ENCODE measurements around the gene FGF6.

FGF6 gene

DNA sequence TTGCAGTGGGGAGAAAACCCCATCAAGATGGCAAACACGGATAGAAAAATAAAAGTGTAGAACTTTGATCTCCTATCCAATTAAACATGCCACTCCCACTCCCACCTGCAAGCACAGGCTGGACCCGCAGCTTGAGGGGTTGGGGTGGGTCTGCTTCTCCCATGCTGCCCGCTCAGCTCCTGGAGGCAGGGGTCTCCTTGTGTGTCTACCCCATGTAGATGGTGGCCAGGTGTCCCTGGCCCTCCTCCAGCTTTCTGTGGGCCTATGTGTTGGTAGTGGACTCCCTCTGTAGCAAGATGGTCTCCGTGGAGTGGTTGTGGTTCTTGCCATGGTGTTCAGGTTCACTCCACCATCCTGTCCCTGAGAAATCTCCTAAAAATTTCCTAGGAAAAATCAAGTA lies 42.6 kb downstream of the FGF6 start:
- Histone ChIP-seq H3K4me2 (ENCODE audit: low read length) (no peak overlapping the region), H3K27me3 (ENCODE audit: control insufficient read depth, low read length) (peaks cover 12% of the 10 kb centered on the region), H3K4me3 (ENCODE audit: low read length) (no peak overlapping the region), H3K27ac (ENCODE audit: low read depth, low read length) (no peak overlapping the region), H3K9me3 (ENCODE audit: control insufficient read depth, insufficient read depth, low read length) (no peaks in the 10 kb centered on the region), H3F3A (ENCODE audit: control insufficient read depth, insufficient read depth) (no peaks in the 10 kb centered on the region), H3K4me1 (ENCODE audit: control insufficient read depth, low read length) (no peaks in the 10 kb centered on the region), H3K79me2 (ENCODE audit: control insufficient read depth, low read length) (no peaks in the 10 kb centered on the region), H3K9me2 (replicated peaks; ENCODE audit: control insufficient read depth, low read length) (no peaks in the 10 kb centered on the region), H4K20me1 (ENCODE audit: control insufficient read depth, insufficient read depth, low read depth, low read length) (no peaks in the 10 kb centered on the region), H3K36me3 (ENCODE audit: control insufficient read depth, low read length) (no peaks in the 10 kb centered on the region)
- TF ChIP-seq, protein P1, sequence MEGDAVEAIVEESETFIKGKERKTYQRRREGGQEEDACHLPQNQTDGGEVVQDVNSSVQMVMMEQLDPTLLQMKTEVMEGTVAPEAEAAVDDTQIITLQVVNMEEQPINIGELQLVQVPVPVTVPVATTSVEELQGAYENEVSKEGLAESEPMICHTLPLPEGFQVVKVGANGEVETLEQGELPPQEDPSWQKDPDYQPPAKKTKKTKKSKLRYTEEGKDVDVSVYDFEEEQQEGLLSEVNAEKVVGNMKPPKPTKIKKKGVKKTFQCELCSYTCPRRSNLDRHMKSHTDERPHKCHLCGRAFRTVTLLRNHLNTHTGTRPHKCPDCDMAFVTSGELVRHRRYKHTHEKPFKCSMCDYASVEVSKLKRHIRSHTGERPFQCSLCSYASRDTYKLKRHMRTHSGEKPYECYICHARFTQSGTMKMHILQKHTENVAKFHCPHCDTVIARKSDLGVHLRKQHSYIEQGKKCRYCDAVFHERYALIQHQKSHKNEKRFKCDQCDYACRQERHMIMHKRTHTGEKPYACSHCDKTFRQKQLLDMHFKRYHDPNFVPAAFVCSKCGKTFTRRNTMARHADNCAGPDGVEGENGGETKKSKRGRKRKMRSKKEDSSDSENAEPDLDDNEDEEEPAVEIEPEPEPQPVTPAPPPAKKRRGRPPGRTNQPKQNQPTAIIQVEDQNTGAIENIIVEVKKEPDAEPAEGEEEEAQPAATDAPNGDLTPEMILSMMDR (IDR thresholded peaks at IDR 0.05; ENCODE audit: low read depth, low read length, poor library complexity, severe bottlenecking) = no peak
- no peak for TF ChIP-seq EZH2phosphoT487 (IDR thresholded peaks at IDR 0.05; ENCODE audit: borderline replicate concordance, low read length)

DNA sequence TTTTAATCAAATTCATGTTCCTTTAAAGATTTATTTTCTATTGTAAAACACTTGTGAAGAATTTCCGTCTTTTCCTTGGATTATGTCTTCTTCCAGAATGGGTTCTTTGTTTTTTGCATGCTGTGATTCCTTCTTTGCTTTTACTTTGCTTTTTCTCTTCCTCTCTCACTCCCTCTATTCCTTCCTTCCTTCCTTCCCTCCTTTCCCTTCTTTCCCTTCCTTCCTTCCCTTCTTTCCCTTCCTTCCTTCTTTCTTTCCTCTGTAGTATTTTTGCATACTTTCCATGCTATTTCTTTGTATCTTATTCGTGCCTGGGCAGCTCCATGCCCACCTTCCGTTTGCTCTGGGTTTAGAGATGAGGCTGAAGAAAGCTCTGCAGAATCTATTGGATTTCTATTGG lies 44.5 kb downstream of the FGF6 start:
- TF ChIP-seq EZH2phosphoT487 (IDR thresholded peaks at IDR 0.05; ENCODE audit: borderline replicate concordance, low read length) = no peak
- TF ChIP-seq, protein P1 (IDR thresholded peaks at IDR 0.05; ENCODE audit: low read depth, low read length, poor library complexity, severe bottlenecking) = no peak
- Histone ChIP-seq H3F3A (ENCODE audit: control insufficient read depth, insufficient read depth) (no peaks in the 10 kb centered on the region), H3K36me3 (ENCODE audit: control insufficient read depth, low read length) (no peaks in the 10 kb centered on the region), H3K9me2 (replicated peaks; ENCODE audit: control insufficient read depth, low read length) (no peaks in the 10 kb centered on the region), H4K20me1 (ENCODE audit: control insufficient read depth, insufficient read depth, low read depth, low read length) (no peaks in the 10 kb centered on the region), H3K27me3 (ENCODE audit: control insufficient read depth, low read length) (peaks cover 16% of the 10 kb centered on the region), H3K79me2 (ENCODE audit: control insufficient read depth, low read length) (no peaks in the 10 kb centered on the region), H3K9me3 (ENCODE audit: control insufficient read depth, insufficient read depth, low read length) (no peaks in the 10 kb centered on the region), H3K27ac (ENCODE audit: low read depth, low read length) (no peak overlapping the region), H3K4me2 (ENCODE audit: low read length) (no peak overlapping the region), H3K4me3 (ENCODE audit: low read length) (no peak overlapping the region), H3K4me1 (ENCODE audit: control insufficient read depth, low read length) (no peaks in the 10 kb centered on the region)

DNA sequence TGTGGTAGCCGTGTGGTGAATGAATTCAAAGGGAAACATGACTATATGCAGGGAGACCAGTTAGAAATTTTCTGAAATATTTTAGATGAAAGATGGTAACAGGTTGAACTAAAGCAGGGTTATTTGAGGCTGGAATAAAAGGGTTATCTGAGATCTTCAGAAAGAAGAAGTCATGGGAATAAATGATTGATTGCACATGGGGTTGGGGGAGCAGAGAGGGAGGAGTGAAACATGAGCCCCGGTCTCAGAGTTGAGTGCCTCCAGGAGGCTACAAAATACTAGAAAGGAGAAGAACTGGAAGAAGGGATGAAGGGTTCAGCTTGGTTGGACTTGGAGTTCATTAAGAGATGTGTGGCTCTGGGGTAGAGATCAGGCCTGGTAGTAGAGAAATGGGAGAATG lies 49.8 kb downstream of the FGF6 start:
- H3K4me1 ChIP-seq (ENCODE audit: control insufficient read depth, low read length) = no peaks in the 10 kb centered on the region
- H3K27ac ChIP-seq (ENCODE audit: low read depth, low read length) = no peak overlapping the region
- TF ChIP-seq, protein P1 (IDR thresholded peaks at IDR 0.05; ENCODE audit: low read depth, low read length, poor library complexity, severe bottlenecking) = no peak
- no peak for TF ChIP-seq EZH2phosphoT487 (IDR thresholded peaks at IDR 0.05; ENCODE audit: borderline replicate concordance, low read length)
- no peaks in the 10 kb centered on the region for H3K9me3 ChIP-seq (ENCODE audit: control insufficient read depth, insufficient read depth, low read length)
- H3K9me2 ChIP-seq (replicated peaks; ENCODE audit: control insufficient read depth, low read length) = no peaks in the 10 kb centered on the region
- no peak overlapping the region for H3K4me3 ChIP-seq (ENCODE audit: low read length)
- no peaks in the 10 kb centered on the region for H3K36me3 ChIP-seq (ENCODE audit: control insufficient read depth, low read length)
- H3K27me3 ChIP-seq (ENCODE audit: control insufficient read depth, low read length) = peaks cover 17% of the 10 kb centered on the region; the same call in 1 of the 2 replicates
- H3K79me2 ChIP-seq (ENCODE audit: control insufficient read depth, low read length) = no peaks in the 10 kb centered on the region
- H3F3A ChIP-seq (ENCODE audit: control insufficient read depth, insufficient read depth) = no peaks in the 10 kb centered on the region
- no peak overlapping the region for H3K4me2 ChIP-seq (ENCODE audit: low read length)
- no peaks in the 10 kb centered on the region for H4K20me1 ChIP-seq (ENCODE audit: control insufficient read depth, insufficient read depth, low read depth, low read length)

DNA sequence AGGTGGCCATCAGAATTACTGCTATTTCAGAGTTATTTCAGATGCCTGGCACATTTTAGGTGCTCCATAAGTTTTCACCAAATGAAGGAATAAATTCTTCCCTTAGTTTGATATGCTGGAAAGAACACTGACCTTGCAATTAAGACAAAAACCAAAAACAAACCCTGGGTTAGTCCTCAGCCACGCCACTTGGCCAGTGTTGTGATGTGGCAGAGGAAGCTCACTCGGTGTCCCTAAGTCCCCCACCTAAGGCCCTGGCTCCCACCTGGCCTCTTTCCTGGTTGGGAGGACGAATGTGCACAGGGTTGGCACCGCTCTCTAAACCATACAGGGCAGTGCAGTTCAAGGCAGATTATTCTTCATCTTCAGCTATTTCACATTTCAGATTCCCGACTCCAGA lies 52.4 kb downstream of the FGF6 start:
- Histone ChIP-seq H3K9me3 (ENCODE audit: control insufficient read depth, insufficient read depth, low read length) (no peaks in the 10 kb centered on the region), H3K4me2 (ENCODE audit: low read length) (no peak overlapping the region), H3K27me3 (ENCODE audit: control insufficient read depth, low read length) (peaks cover 17% of the 10 kb centered on the region; the same call in 1 of the 2 replicates), H3K9me2 (replicated peaks; ENCODE audit: control insufficient read depth, low read length) (no peaks in the 10 kb centered on the region), H3F3A (ENCODE audit: control insufficient read depth, insufficient read depth) (no peaks in the 10 kb centered on the region), H3K79me2 (ENCODE audit: control insufficient read depth, low read length) (no peaks in the 10 kb centered on the region), H3K4me1 (ENCODE audit: control insufficient read depth, low read length) (no peaks in the 10 kb centered on the region), H4K20me1 (ENCODE audit: control insufficient read depth, insufficient read depth, low read depth, low read length) (no peaks in the 10 kb centered on the region), H3K36me3 (ENCODE audit: control insufficient read depth, low read length) (no peaks in the 10 kb centered on the region), H3K4me3 (ENCODE audit: low read length) (no peak overlapping the region), H3K27ac (ENCODE audit: low read depth, low read length) (no peak overlapping the region)
- TF ChIP-seq, protein P1 (IDR thresholded peaks at IDR 0.05; ENCODE audit: low read depth, low read length, poor library complexity, severe bottlenecking) = no peak
- TF ChIP-seq EZH2phosphoT487 (IDR thresholded peaks at IDR 0.05; ENCODE audit: borderline replicate concordance, low read length) = no peak

Measured in DOHH2 (cell line).